Liver (tissue), 9 donors: ENCODE measurements around the gene GPA33. TPM values are rescaled to one million over a fixed set of nuclear protein-coding genes. Genes with fewer than 3 reads are reported as not detected.

Source experiments
- DNase-seq: peaks from one replicate; pipeline ENCODE4 v3.0.0-alpha.2; 2017; ENCODE audit warnings: low spot score
- H3K27ac ChIP-seq, 2 donors: one replicate each; pipeline ENCODE4 v1.7.0; 2013; ENCODE audit warnings: inconsistent platforms in 2 of 2, low read length in 2 of 2, control low read depth in 1 of 2, low read depth in 1 of 2, mild to moderate bottlenecking in 1 of 2
- H3K27me3 ChIP-seq, 4 donors: one replicate each; pipeline versions ENCODE4 v1.6.1 to v1.7.0; 2013; ENCODE audit warnings: low read length in 3 of 4, inconsistent platforms in 1 of 4, mild to moderate bottlenecking in 1 of 4, moderate library complexity in 1 of 4; ENCODE audit not compliant: control insufficient read depth in 4 of 4, insufficient read depth in 4 of 4
- H3K36me3 ChIP-seq, 4 donors: one replicate each; pipeline versions ENCODE4 v1.6.1 to v1.7.0; 2013; ENCODE audit warnings: low read length in 3 of 4, mild to moderate bottlenecking in 3 of 4, low read depth in 1 of 4, moderate library complexity in 1 of 4; ENCODE audit not compliant: control insufficient read depth in 4 of 4, insufficient read depth in 3 of 4
- H3K4me1 ChIP-seq, 4 donors: one replicate each; pipeline versions ENCODE4 v1.6.1 to v1.7.0; 2013; ENCODE audit warnings: low read length in 3 of 4, mild to moderate bottlenecking in 3 of 4, moderate library complexity in 1 of 4; ENCODE audit not compliant: control insufficient read depth in 4 of 4, insufficient read depth in 4 of 4
- H3K4me3 ChIP-seq, 3 donors: one replicate each; pipeline versions ENCODE4 v1.6.1 to v1.7.0; 2013; ENCODE audit warnings: low read length in 3 of 3, control low read depth in 1 of 3, low read depth in 1 of 3, mild to moderate bottlenecking in 1 of 3
- H3K9ac ChIP-seq, 2 donors: one replicate each; pipeline ENCODE4 v1.7.0; 2013; ENCODE audit warnings: low read length in 2 of 2, mild to moderate bottlenecking in 2 of 2, moderate library complexity in 2 of 2, control low read depth in 1 of 2, low read depth in 1 of 2
- H3K9me3 ChIP-seq, 4 donors: one replicate each; pipeline versions ENCODE4 v1.6.1 to v1.7.0; 2013; ENCODE audit warnings: low read length in 3 of 4; ENCODE audit not compliant: control insufficient read depth in 4 of 4
- ATF3 ChIP-seq: IDR thresholded peaks from 2 replicates; pipeline ENCODE4 v1.6.1; 2016; ENCODE audit warnings: antibody characterized with exemption
- EGR1 ChIP-seq, 2 donors: IDR thresholded peaks; 2 replicates each; pipeline ENCODE4 v1.6.1; 2016 to 2018; ENCODE audit warnings: antibody characterized with exemption in 2 of 2, low read depth in 2 of 2
- FOXA1 ChIP-seq: IDR thresholded peaks from 2 replicates; pipeline ENCODE4 v1.6.1; 2016; ENCODE audit warnings: antibody characterized with exemption
- FOXA2 ChIP-seq: IDR thresholded peaks from 2 replicates; pipeline ENCODE4 v1.6.1; 2016; ENCODE audit warnings: antibody characterized with exemption
- GABPA ChIP-seq, 2 donors: IDR thresholded peaks in 1 of 2; conservative IDR thresholded peaks in 1 of 2; 2 replicates each; pipeline ENCODE4 v1.6.1; 2016; ENCODE audit warnings: antibody characterized with exemption in 2 of 2, mild to moderate bottlenecking in 1 of 2, moderate library complexity in 1 of 2
- HNF4A ChIP-seq, 2 donors: conservative IDR thresholded peaks; 2 replicates each; pipeline ENCODE4 v1.6.1; 2016; ENCODE audit warnings: antibody characterized with exemption in 2 of 2, mild to moderate bottlenecking in 2 of 2
- HNF4G ChIP-seq: IDR thresholded peaks from 2 replicates; pipeline ENCODE4 v1.6.1; 2016; ENCODE audit warnings: antibody characterized with exemption
- JUND ChIP-seq, 2 donors: IDR thresholded peaks; 2 replicates each; pipeline ENCODE4 v1.6.1; 2016; ENCODE audit warnings: antibody characterized with exemption in 2 of 2
- MAX ChIP-seq: IDR thresholded peaks from 2 replicates; pipeline ENCODE4 v1.6.1; 2016; ENCODE audit warnings: antibody characterized with exemption
- RAD21 ChIP-seq, 2 donors: IDR thresholded peaks; 2 replicates each; pipeline ENCODE4 v1.6.1; 2016; ENCODE audit warnings: antibody characterized with exemption in 2 of 2, mild to moderate bottlenecking in 2 of 2
- RXRA ChIP-seq, 2 donors: IDR thresholded peaks; 2 replicates each; pipeline ENCODE4 v1.6.1; 2017 to 2018; ENCODE audit warnings: antibody characterized with exemption in 2 of 2, mild to moderate bottlenecking in 1 of 2
- SP1 ChIP-seq: IDR thresholded peaks from 2 replicates; pipeline ENCODE4 v1.6.1; 2018; ENCODE audit warnings: antibody characterized with exemption, mild to moderate bottlenecking
- WGBS: extraction: QIAGEN DNeasy Blood & Tissue Kit; methylation state at CpG from one replicate; pipeline ENCODE4 v1.1.7; 2013; 5-methylcytosine and 5-hydroxymethylcytosine counted together
- polyA plus RNA-seq, 2 donors: library from polyadenylated mRNA; stranded (reverse) in 1 of 2; unstranded in 1 of 2; fragments of 200-250 nt in 1 of 2; fragments of >200 nt in 1 of 2; fragmentation: Nextera tagmentation in 1 of 2; extraction: Ambion mirVana in 1 of 2; gene quantifications; one replicate each; pipeline versions ENCODE4 v1.2.1 to v1.2.3, GENCODE V29; 2013 to 2015
- total RNA-seq, 2 donors: library from RNA; depleted of rRNA; stranded (reverse); fragments of >200 nt; gene quantifications; one replicate each; pipeline ENCODE4 v1.2.3, GENCODE V29; 2014
- TF ChIP-seq, protein P1 (sequence below): fragments of 150-350 bp; IDR thresholded peaks from 2 replicates; pipeline ENCODE4 v1.5.1; 2017; ENCODE audit warnings: improper control_type of control experiment, low read depth, low read length; ENCODE audit not compliant: missing input control
- TF ChIP-seq, protein P2 (sequence below): IDR thresholded peaks from 2 replicates; pipeline ENCODE4 v1.6.1; 2016; ENCODE audit warnings: antibody characterized with exemption
- TF ChIP-seq, protein P3 (sequence below): IDR thresholded peaks from 2 replicates; pipeline ENCODE4 v1.6.1; 2016; ENCODE audit warnings: antibody characterized with exemption, mild to moderate bottlenecking
- donor health status: healthy.
- donor health status: healthy.
- donor health status: healthy.
- donor health status: healthy.
- donor health status: healthy.

Gene GPA33
- total and polyA plus RNA-seq, 4 donors = 0.03 to 0.19 (median 0.08) TPM; not detected in 1

DNA sequence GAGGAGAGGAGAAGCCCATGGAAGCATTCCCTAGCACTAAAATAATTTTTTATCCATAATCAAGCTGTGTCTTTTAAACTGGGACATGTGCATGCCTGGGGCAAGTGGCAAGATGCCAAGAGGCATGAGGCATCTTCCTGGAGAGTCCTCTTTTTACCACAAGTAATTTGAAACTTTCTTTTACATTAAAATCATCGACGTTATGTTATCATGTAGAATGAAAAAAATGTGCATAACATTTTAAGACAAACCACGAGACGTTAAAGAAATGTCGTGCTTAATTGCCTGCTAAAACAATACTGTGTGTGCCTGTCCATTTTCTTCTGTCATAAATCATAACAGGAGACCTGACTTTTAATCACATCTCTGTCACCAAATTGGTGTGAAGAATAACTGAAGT lies 5.2 kb upstream of the GPA33 start (continued):
- TF ChIP-seq ATF3 = no peak
- TF ChIP-seq JUND (IDR thresholded peaks at IDR 0.05) = no peak
- TF ChIP-seq FOXA2 = no peak
- TF ChIP-seq, protein P1, sequence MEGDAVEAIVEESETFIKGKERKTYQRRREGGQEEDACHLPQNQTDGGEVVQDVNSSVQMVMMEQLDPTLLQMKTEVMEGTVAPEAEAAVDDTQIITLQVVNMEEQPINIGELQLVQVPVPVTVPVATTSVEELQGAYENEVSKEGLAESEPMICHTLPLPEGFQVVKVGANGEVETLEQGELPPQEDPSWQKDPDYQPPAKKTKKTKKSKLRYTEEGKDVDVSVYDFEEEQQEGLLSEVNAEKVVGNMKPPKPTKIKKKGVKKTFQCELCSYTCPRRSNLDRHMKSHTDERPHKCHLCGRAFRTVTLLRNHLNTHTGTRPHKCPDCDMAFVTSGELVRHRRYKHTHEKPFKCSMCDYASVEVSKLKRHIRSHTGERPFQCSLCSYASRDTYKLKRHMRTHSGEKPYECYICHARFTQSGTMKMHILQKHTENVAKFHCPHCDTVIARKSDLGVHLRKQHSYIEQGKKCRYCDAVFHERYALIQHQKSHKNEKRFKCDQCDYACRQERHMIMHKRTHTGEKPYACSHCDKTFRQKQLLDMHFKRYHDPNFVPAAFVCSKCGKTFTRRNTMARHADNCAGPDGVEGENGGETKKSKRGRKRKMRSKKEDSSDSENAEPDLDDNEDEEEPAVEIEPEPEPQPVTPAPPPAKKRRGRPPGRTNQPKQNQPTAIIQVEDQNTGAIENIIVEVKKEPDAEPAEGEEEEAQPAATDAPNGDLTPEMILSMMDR = no peak

- Histone ChIP-seq H3K27me3 (no peaks in the 10 kb centered on the region), H3K9me3 (peaks cover 0 to 3% (median 0%) of the 10 kb centered on the region in 4 donors), H3K36me3 (no peaks in the 10 kb centered on the region), H3K9ac (no peak overlapping the region), H3K27ac (no peak overlapping the region), H3K4me1 (no peaks in the 10 kb centered on the region), H3K4me3 (no peak overlapping the region)
- 86% methylated on average over 8 of the region's 8 CpGs for WGBS
- TF ChIP-seq HNF4A (conservative IDR thresholded peaks at IDR 0.05) (no peak), RXRA (IDR thresholded peaks at IDR 0.05) (no peak), EGR1 (IDR thresholded peaks at IDR 0.05; ENCODE audit: low read depth in 2 of 2) (no peak), FOXA2 (no peak), ATF3 (no peak), GABPA (IDR thresholded peaks at IDR 0.05 in 1 of 2, conservative IDR thresholded peaks at IDR 0.05 in 1 of 2) (no peak), HNF4G (no peak), RAD21 (IDR thresholded peaks at IDR 0.05) (no peak), MAX (no peak), SP1 (no peak), FOXA1 (no peak)
- TF ChIP-seq, protein P2, sequence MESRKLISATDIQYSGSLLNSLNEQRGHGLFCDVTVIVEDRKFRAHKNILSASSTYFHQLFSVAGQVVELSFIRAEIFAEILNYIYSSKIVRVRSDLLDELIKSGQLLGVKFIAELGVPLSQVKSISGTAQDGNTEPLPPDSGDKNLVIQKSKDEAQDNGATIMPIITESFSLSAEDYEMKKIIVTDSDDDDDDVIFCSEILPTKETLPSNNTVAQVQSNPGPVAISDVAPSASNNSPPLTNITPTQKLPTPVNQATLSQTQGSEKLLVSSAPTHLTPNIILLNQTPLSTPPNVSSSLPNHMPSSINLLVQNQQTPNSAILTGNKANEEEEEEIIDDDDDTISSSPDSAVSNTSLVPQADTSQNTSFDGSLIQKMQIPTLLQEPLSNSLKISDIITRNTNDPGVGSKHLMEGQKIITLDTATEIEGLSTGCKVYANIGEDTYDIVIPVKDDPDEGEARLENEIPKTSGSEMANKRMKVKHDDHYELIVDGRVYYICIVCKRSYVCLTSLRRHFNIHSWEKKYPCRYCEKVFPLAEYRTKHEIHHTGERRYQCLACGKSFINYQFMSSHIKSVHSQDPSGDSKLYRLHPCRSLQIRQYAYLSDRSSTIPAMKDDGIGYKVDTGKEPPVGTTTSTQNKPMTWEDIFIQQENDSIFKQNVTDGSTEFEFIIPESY = no peak
- TF ChIP-seq, protein P1 = no peak
- TF ChIP-seq, protein P3, sequence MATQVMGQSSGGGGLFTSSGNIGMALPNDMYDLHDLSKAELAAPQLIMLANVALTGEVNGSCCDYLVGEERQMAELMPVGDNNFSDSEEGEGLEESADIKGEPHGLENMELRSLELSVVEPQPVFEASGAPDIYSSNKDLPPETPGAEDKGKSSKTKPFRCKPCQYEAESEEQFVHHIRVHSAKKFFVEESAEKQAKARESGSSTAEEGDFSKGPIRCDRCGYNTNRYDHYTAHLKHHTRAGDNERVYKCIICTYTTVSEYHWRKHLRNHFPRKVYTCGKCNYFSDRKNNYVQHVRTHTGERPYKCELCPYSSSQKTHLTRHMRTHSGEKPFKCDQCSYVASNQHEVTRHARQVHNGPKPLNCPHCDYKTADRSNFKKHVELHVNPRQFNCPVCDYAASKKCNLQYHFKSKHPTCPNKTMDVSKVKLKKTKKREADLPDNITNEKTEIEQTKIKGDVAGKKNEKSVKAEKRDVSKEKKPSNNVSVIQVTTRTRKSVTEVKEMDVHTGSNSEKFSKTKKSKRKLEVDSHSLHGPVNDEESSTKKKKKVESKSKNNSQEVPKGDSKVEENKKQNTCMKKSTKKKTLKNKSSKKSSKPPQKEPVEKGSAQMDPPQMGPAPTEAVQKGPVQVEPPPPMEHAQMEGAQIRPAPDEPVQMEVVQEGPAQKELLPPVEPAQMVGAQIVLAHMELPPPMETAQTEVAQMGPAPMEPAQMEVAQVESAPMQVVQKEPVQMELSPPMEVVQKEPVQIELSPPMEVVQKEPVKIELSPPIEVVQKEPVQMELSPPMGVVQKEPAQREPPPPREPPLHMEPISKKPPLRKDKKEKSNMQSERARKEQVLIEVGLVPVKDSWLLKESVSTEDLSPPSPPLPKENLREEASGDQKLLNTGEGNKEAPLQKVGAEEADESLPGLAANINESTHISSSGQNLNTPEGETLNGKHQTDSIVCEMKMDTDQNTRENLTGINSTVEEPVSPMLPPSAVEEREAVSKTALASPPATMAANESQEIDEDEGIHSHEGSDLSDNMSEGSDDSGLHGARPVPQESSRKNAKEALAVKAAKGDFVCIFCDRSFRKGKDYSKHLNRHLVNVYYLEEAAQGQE = no peak
- DNase-seq = no peak
These were observed 4.5 kb upstream of the GPA33 start for GRCh38 chr1:167094690-167095089.
